22Rv1 (cell line): ENCODE data around the gene TRIO.

ENCODE experiments used
- H3K27ac ChIP-seq: fragments of 450-650 bp; 2 replicates; pipeline ENCODE4 v1.5.1; 2017
- ZFX ChIP-seq: fragments of 450-650 bp; IDR thresholded peaks from 2 replicates; pipeline ENCODE4 v1.6.1; 2017; ENCODE audit warnings: antibody characterized with exemption, borderline replicate concordance
- TF ChIP-seq, protein P1 (sequence below): fragments of 450-650 bp; IDR thresholded peaks from 2 replicates; pipeline ENCODE4 v1.5.1; 2017; ENCODE audit warnings: mild to moderate bottlenecking

TRIO gene

DNA sequence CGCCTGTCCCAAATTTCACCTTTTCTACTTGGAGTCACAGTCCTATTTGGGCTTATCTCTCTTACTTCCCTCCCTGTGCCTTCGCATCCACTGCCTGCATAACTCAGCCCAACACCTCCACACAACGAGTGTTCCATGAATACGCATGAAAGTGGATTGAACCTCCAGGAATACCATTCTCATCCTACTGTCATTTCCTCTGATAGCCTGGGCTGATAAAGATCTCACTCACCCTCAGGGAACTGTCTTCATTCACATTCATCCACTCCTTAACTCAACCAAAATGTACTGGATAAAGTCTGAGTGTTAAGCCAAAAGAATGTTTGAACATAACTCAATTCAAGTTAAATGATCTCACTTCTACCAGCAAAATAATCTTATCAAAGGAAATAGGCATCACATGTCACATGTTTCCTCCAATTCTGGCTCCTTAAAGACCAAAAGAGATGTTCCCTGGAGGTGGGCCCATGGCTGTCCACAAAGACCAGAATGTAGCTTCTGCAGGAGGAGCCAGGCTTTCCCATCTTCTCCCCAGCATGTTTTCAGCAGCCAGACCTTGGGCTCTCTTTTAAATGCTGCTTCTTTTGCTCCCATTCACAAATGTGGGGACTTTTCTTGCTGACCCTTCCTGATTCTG, 28.4 kb upstream of the TRIO start:
- no peak overlapping the region for H3K27ac ChIP-seq
- no peak for TF ChIP-seq ZFX
- TF ChIP-seq, protein P1, sequence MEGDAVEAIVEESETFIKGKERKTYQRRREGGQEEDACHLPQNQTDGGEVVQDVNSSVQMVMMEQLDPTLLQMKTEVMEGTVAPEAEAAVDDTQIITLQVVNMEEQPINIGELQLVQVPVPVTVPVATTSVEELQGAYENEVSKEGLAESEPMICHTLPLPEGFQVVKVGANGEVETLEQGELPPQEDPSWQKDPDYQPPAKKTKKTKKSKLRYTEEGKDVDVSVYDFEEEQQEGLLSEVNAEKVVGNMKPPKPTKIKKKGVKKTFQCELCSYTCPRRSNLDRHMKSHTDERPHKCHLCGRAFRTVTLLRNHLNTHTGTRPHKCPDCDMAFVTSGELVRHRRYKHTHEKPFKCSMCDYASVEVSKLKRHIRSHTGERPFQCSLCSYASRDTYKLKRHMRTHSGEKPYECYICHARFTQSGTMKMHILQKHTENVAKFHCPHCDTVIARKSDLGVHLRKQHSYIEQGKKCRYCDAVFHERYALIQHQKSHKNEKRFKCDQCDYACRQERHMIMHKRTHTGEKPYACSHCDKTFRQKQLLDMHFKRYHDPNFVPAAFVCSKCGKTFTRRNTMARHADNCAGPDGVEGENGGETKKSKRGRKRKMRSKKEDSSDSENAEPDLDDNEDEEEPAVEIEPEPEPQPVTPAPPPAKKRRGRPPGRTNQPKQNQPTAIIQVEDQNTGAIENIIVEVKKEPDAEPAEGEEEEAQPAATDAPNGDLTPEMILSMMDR = no peak

DNA sequence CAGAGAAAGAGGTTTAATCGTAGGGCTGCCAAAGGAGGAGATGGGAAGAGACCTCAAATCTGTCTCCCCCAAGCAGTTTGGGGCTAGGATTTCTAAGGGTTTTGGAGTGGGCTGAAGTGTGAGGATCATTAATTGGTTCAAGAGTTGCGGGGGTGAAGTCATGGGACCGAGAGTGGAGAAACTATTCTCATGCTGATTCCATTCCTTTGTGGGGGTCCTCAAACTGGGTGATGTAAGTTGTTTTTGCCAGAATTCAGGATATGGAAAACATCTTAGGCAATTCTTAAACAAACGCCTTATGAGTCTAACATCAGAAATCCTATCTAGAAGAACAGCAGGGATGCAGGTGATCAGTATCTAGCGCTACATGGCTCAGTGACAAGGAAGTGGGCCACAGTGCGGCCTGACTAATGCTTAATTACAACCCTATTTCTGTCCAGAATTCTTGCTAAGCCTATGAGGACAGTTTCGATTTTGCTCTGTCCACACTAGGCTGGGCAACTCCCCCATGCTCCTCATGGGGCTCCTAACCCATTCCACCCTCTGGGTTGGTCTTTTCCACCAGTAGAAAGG, 27.7 kb upstream of the TRIO start:
- TF ChIP-seq, protein P1 = no peak
- TF ChIP-seq ZFX = no peak
- no peak overlapping the region for H3K27ac ChIP-seq

DNA sequence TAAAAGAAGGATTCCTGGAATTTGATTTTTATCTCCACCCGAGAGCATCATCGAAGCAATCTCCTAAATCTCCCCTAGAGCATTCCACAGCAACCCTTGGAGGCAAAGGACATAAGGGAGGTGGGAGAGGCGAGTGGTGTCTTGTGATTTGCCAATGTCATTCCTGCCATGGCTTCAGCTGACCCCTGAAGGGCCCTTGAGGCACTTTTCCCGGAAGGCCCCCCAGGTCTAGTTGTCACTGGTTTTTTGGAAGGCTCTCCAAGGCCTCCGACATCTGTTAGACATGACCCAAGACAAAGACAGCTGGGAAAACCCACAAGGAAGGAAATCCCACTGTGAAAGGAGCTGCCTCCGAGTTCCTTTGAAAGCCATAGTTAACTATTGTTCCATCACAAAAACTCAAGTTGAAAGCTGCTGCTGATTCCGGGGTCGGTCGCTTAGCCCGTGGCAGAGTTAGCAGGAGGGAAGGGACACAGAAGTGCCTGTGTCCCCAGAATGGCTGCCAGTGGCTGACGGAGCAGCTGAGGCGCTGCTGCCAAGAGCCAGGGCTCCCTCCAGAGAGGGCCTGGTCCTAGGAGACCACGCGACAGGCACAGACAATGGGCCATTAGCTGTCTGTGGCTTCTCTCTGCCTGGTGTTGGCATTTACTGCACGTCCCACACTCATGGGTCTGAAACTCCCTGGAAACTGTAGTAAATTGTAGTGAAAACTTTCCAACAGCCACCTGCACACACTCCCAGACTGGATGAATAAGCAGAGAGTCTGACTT, 24.4 kb upstream of the TRIO start:
- H3K27ac ChIP-seq = no peak overlapping the region
- TF ChIP-seq ZFX = no peak
- TF ChIP-seq, protein P1 = no peak

DNA sequence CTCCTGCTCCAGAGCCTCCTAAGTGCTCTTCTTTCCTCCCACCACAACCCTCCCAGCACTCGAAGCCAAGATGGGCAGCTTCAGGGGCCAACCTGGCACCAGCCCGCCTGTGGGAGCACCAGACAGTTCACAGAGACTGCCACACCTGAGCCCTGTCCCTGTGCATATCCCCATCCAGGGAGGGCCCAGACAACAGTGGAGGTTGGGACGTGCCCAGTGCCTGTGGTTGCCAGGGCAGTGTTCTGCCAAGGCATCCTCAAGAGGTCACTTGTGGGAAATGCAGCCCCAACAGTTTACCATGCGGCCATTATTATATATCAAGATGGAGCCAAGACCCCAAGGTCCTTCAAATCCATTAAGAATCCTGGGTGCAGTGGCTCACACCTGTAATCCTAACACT, 23.0 kb upstream of the TRIO start:
- TF ChIP-seq, protein P1 = no peak
- TF ChIP-seq ZFX = no peak
- no peak overlapping the region for H3K27ac ChIP-seq

- H3K27ac ChIP-seq = no peak overlapping the region
Measured at GRCh38 chr5:14121552-14121951, 21.6 kb upstream of the TRIO start.

DNA sequence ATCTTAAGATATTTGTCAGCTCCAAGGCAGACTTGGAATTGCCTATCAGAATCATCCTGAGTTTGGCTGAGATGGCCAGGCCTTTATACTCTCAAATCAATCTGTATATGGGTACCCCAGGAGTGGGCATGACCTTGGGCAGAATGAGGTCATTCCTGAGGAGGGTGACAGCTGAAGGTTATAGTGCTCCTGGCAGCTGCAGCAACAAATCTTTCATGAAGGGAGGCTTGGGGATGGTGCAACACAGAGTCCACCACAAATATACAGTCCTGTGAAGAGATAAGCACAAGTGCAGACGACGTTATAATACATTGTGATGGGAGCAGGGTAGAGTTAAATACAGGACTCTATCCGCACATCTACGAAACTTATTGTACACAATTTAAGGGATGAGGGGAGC, 21.1 kb upstream of the TRIO start:
- H3K27ac ChIP-seq = no peak overlapping the region
- TF ChIP-seq, protein P1 = no peak
- TF ChIP-seq ZFX = no peak

More at GRCh38 chr5:14121552-14121951, 21.6 kb upstream of the TRIO start:
- TF ChIP-seq, protein P1 = no peak
- TF ChIP-seq ZFX = no peak

DNA sequence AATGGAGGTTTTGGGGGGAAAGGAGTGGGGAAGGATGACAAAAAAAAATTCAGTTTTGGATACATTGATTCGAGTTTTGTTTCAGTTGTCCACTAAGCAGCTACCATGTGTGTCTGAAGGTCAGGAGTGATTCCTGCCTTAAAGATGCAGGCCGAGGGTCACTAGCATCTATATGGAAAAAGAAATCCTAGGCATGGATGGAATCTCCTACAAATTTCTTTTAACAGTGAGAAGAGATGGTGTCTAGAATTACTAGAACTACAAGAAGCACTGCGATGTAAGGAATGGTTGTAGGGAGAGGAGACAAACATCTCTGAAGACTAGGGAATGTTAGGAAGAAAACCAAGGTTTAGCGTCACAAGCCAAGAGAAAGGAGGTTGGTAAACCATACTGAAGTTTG, 19.6 kb upstream of the TRIO start:
- no peak overlapping the region for H3K27ac ChIP-seq
- TF ChIP-seq, protein P1 = no peak
- TF ChIP-seq ZFX = no peak
